Astrocyte (in vitro differentiated cells and primary cell): Measurements from ENCODE around the gene MAG. TPM values are rescaled to one million over a fixed set of nuclear protein-coding genes. Genes with fewer than 3 reads are reported as not detected.

Experiments
- DNase-seq: peaks from one replicate; pipeline ENCODE4 v3.0.0-alpha.2; 2010; ENCODE audit warnings: low read depth
- FAIRE-seq: peaks from 2 replicates; lab custom pipeline; 2011; peaks lifted over from hg19 to GRCh38; lab: Jason Lieb, UNC
- H2AFZ ChIP-seq: 2 replicates; pipeline ENCODE4 v1.6.0; 2012; ENCODE audit warnings: low read depth, low read length, inconsistent platforms
- H3K27ac ChIP-seq: 2 replicates; pipeline ENCODE4 v1.5.1; 2011; ENCODE audit warnings: low read depth, low read length, inconsistent platforms
- H3K27me3 ChIP-seq: 2 replicates; pipeline ENCODE4 v1.6.0; 2011; ENCODE audit warnings: low read length, inconsistent platforms; ENCODE audit not compliant: insufficient read depth
- H3K36me3 ChIP-seq: 2 replicates; pipeline ENCODE4 v1.5.1; 2011; ENCODE audit warnings: low read length, inconsistent platforms; ENCODE audit not compliant: insufficient read depth
- H3K4me1 ChIP-seq: 2 replicates; pipeline ENCODE4 v1.5.1; 2011; ENCODE audit warnings: low read length, inconsistent platforms; ENCODE audit not compliant: insufficient read depth
- H3K4me2 ChIP-seq: 2 replicates; pipeline ENCODE4 v1.6.0; 2012; ENCODE audit warnings: low read length, inconsistent platforms
- H3K4me3 ChIP-seq: 2 replicates; pipeline ENCODE4 v1.5.1; 2011; ENCODE audit warnings: low read depth, mild to moderate bottlenecking, low read length, inconsistent platforms; ENCODE audit not compliant: insufficient read depth
- H3K79me2 ChIP-seq: 2 replicates; pipeline ENCODE4 v1.6.0; 2012; ENCODE audit warnings: mild to moderate bottlenecking, low read length, inconsistent platforms; ENCODE audit not compliant: insufficient read depth
- H3K9ac ChIP-seq: 2 replicates; pipeline ENCODE4 v1.6.0; 2012; ENCODE audit warnings: mild to moderate bottlenecking, low read length, inconsistent platforms
- H3K9me3 ChIP-seq: 2 replicates; pipeline ENCODE4 v1.5.1; 2012; ENCODE audit warnings: low read depth, mild to moderate bottlenecking, low read length, inconsistent platforms; ENCODE audit not compliant: insufficient read depth
- H4K20me1 ChIP-seq: 2 replicates; pipeline ENCODE4 v1.6.0; 2012; ENCODE audit warnings: low read length, inconsistent platforms; ENCODE audit not compliant: insufficient read depth
- H3K27ac Mint-ChIP-seq: one replicate; pipeline ENCODE4 v1.8.0; 2021; ENCODE audit warnings: mild to moderate bottlenecking, mixed read lengths; ENCODE audit not compliant: unreplicated experiment
- H3K27me3 Mint-ChIP-seq: one replicate; pipeline ENCODE4 v1.8.0; 2021; ENCODE audit warnings: low read depth, mixed read lengths; ENCODE audit not compliant: unreplicated experiment
- H3K36me3 Mint-ChIP-seq: one replicate; pipeline ENCODE4 v1.8.0; 2021; ENCODE audit warnings: low read depth, mixed read lengths; ENCODE audit not compliant: unreplicated experiment
- H3K4me1 Mint-ChIP-seq: one replicate; pipeline ENCODE4 v1.8.0; 2021; ENCODE audit warnings: low read depth, mixed read lengths; ENCODE audit not compliant: unreplicated experiment
- H3K4me3 Mint-ChIP-seq: one replicate; pipeline ENCODE4 v1.8.0; 2021; ENCODE audit warnings: mild to moderate bottlenecking, moderate library complexity, mixed read lengths; ENCODE audit not compliant: unreplicated experiment
- H3K9me3 Mint-ChIP-seq: one replicate; pipeline ENCODE4 v1.8.0; 2021; ENCODE audit warnings: mild to moderate bottlenecking, mixed read lengths; ENCODE audit not compliant: unreplicated experiment
- EZH2 ChIP-seq: IDR thresholded peaks from 2 replicates; pipeline ENCODE4 v1.6.1; 2012; ENCODE audit warnings: mild to moderate bottlenecking, low read length, inconsistent platforms; ENCODE audit not compliant: insufficient read depth
- total RNA-seq: library from RNA; stranded (reverse); gene quantifications from 2 replicates; pipeline ENCODE4 v1.2.1, GENCODE V29; 2021
- TF ChIP-seq, protein P1 (sequence below): IDR thresholded peaks from 2 replicates; pipeline ENCODE4 v1.5.1; 2011; ENCODE audit warnings: low read depth, mild to moderate bottlenecking, inconsistent platforms, low read length, moderate library complexity; ENCODE audit not compliant: insufficient read depth

Gene MAG
- total RNA-seq, 1 donor from 2014 or later: not detected

DNA sequence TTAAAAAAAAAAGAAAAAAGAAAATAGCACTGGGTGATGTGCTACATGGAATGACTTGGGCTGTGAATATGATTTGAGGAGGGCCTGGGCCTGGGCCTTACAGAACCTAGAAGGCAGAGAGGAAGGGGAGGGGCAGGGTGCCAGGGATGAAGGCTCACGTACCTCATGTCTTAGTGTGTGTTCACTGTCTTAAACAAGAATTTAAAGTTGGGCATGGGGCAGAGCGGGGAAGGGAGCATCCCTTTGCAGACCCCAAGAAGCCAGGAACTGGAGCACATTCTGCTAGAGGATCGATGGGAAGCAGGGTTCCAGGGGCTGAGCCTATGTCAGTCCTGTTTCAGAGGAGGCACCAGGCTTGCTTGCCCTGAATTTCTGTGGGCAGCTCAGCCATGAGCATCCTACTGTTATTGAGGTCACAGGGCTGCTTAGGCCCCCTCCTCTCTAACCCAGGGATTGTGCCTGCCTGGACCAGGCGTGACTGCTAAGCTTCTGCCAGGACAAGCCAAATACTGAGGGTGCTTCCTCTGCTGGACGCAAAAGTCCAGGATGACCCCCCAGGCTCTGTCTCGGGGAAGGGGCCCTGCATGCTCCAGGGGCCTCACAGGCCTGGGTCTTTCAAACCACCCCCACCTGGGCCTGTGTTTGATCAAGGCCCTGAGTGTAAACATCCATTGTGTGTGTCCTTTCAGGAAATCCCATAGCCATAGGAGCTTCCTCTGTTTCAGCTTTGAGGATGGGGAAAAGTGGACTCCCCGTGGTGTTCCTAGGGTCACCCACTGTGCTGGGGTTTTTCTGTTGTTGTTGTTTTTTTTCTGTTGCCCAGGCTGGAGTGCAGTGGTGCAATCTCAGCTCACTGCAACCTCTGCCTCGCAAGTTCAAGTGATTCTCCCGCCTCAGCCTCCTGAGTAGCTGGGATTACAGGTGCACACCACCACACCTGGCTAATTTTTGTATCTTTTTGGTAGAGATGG is 38.4 kb upstream of the MAG start:
- Histone ChIP-seq H3K27me3 (peaks cover 16% of the 10 kb centered on the region), H2AFZ (no peak overlapping the region), H3K4me1 (no peaks in the 10 kb centered on the region), H3K4me3 (no peak overlapping the region), H4K20me1 (no peaks in the 10 kb centered on the region), H3K9ac (no peak overlapping the region), H3K4me2 (no peak overlapping the region), H3K36me3 (no peaks in the 10 kb centered on the region), H3K79me2 (no peaks in the 10 kb centered on the region), H3K27ac (no peak overlapping the region), H3K9me3 (no peaks in the 10 kb centered on the region)
- no peaks in the 10 kb centered on the region for H3K9me3 Mint-ChIP-seq
- H3K27ac Mint-ChIP-seq: no peak overlapping the region
- no peaks in the 10 kb centered on the region for H3K4me1 Mint-ChIP-seq
- H3K4me3 Mint-ChIP-seq: no peak overlapping the region
- H3K27me3 Mint-ChIP-seq: peaks cover 20% of the 10 kb centered on the region
- FAIRE-seq (no peak), DNase-seq (no peak)
- peaks cover 2% of the 10 kb centered on the region for H3K36me3 Mint-ChIP-seq
- no peak for TF ChIP-seq EZH2
- TF ChIP-seq, protein P1, sequence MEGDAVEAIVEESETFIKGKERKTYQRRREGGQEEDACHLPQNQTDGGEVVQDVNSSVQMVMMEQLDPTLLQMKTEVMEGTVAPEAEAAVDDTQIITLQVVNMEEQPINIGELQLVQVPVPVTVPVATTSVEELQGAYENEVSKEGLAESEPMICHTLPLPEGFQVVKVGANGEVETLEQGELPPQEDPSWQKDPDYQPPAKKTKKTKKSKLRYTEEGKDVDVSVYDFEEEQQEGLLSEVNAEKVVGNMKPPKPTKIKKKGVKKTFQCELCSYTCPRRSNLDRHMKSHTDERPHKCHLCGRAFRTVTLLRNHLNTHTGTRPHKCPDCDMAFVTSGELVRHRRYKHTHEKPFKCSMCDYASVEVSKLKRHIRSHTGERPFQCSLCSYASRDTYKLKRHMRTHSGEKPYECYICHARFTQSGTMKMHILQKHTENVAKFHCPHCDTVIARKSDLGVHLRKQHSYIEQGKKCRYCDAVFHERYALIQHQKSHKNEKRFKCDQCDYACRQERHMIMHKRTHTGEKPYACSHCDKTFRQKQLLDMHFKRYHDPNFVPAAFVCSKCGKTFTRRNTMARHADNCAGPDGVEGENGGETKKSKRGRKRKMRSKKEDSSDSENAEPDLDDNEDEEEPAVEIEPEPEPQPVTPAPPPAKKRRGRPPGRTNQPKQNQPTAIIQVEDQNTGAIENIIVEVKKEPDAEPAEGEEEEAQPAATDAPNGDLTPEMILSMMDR: no peak

DNA sequence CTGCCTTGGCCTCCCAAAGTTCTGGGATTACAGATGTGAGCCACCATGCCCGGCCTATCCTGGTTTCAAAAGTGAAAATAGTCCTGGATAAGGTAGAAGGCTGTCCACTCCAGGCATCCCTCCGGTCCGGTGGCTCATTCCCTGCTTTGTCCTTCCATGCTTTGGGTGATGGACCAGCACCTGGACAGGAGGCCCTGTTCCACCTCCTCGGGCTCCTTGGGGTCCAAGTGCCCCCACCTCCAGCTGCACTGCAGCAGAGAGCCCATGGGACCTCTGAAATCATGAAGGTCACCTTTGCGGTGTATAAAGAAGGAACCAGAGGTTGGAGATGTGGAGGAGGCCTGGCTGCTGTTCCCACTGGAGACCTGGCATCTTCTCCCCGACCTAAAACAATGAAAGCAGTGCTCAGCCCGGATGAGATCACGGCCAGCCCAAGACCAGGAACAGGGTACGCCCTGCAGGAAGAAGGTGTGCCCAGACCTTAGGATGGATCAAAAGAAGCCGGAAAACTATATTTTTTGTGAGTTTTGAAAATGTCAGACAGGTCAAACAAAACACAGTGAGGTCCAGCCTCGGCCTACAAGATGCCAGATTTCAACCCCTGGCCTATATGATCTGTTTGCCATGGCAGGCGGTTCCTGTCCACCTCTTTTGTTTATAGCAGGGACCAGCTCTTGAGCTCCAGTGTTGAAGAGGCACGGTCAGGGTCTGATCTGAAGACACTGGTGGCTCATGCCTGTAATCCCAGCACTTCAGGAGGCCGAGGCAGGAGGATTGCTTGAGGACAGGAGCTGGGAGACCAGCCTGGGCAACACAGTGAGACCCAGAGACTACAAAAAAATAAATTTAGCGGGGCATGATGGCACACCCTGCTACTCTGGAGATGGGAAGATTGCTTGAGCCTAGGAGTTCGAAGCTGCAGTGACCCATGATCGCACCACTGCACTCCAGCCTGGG is 37.3 kb upstream of the MAG start:
- Histone ChIP-seq H3K27me3 (peaks cover 9% of the 10 kb centered on the region), H4K20me1 (no peaks in the 10 kb centered on the region), H3K27ac (no peak overlapping the region), H3K79me2 (no peaks in the 10 kb centered on the region), H3K4me1 (no peaks in the 10 kb centered on the region), H3K9me3 (no peaks in the 10 kb centered on the region), H3K9ac (no peak overlapping the region), H2AFZ (no peak overlapping the region), H3K4me2 (no peak overlapping the region), H3K4me3 (no peak overlapping the region), H3K36me3 (no peaks in the 10 kb centered on the region)
- TF ChIP-seq, protein P1: no peak
- TF ChIP-seq EZH2: no peak
- Mint-ChIP-seq H3K4me1 (no peaks in the 10 kb centered on the region), H3K27me3 (peaks cover 13% of the 10 kb centered on the region), H3K9me3 (no peaks in the 10 kb centered on the region), H3K36me3 (peaks cover 2% of the 10 kb centered on the region), H3K27ac (no peak overlapping the region), H3K4me3 (no peak overlapping the region)
- FAIRE-seq (no peak), DNase-seq (no peak)
